ENCODE data around the gene PTCHD1. TPM values are rescaled to one million over a fixed set of nuclear protein-coding genes. Genes with fewer than 3 reads are reported as not detected.

Gene PTCHD1
- total and polyA plus RNA-seq, 2 of the 4 experiments (the other 2 are of a cell fraction), result not detected

GRCh38 chrX:23334521-23334847 is 165 bp upstream of the PTCHD1 start:
- Histone ChIP-seq H4K20me1 (ENCODE audit: insufficient read depth, low read length) (no peaks in the 10 kb centered on the region), H2AK9ac (replicated peaks; ENCODE audit: low read depth, low read length, poor library complexity) (no peak overlapping the region), H3K9ac (ENCODE audit: low read depth, low read length) (no peak overlapping the region), H2BK15ac (ENCODE audit: low read depth, low read length) (no peak overlapping the region), H3K4me2 (ENCODE audit: low read depth, low read length) (peak overlapping the region; percentile 31; the same call in 1 of the 2 replicates), H2BK120ac (ENCODE audit: low read depth, low read length) (no peak overlapping the region), H4K8ac (ENCODE audit: low read depth in 2 of 2, low read length in 2 of 2) (no peak overlapping the region), H2AK5ac (ENCODE audit: low read depth, low read length) (no peak overlapping the region), H4K91ac (ENCODE audit: insufficient read depth, low read depth, low read length) (no peak overlapping the region), H3K79me1 (ENCODE audit: low read depth in 1 of 2, low read length in 2 of 2) (no peaks in the 10 kb centered on the region), H3K27me3 (ENCODE audit: control insufficient read depth, insufficient read depth, low read length) (peaks cover 43% of the 10 kb centered on the region), H4K5ac (ENCODE audit: low read depth, low read length) (no peak overlapping the region), H2AFZ (replicated peaks; ENCODE audit: low read length, poor library complexity) (no peak overlapping the region), H2BK5ac (ENCODE audit: low read depth, low read length, poor library complexity, severe bottlenecking) (no peak overlapping the region), H3K23ac (ENCODE audit: low read depth, low read length) (no peak overlapping the region), H3K14ac (replicated peaks; ENCODE audit: low read depth, low read length) (no peak overlapping the region), H3K56ac (ENCODE audit: extremely low read depth, insufficient read depth, low read length) (no peak overlapping the region), H3K4me1 (ENCODE audit: control insufficient read depth, insufficient read depth, low read length) (no peaks in the 10 kb centered on the region; the same call in 1 of the 2 replicates), H3K36me3 (ENCODE audit: control insufficient read depth, insufficient read depth, low read length) (no peaks in the 10 kb centered on the region), H3K4ac (ENCODE audit: low read depth, low read length) (no peak overlapping the region), H3K9me1 (ENCODE audit: insufficient read depth, low read length) (no peaks in the 10 kb centered on the region), H3K4me3 (ENCODE audit: insufficient read depth, low read depth, low read length) (no peak overlapping the region), H3K27ac (ENCODE audit: insufficient read depth, low read length) (no peak overlapping the region), H3K18ac (ENCODE audit: low read depth, low read length) (no peak overlapping the region), H2BK20ac (ENCODE audit: low read depth, low read length) (no peak overlapping the region), H3K9me3 (ENCODE audit: control insufficient read depth, insufficient read depth, low read length) (0 out of 2 replicates have a peak, but pooled peaks cover 1% of the 10 kb centered on the region)
- TF ChIP-seq FOS (IDR thresholded peaks at IDR 0.05; ENCODE audit: low read depth, low read length) (no peak), CEBPB (IDR thresholded peaks at IDR 0.05; ENCODE audit: low read depth, low read length) (no peak), MXI1 (IDR thresholded peaks at IDR 0.05; ENCODE audit: borderline replicate concordance, low read depth, low read length) (no peak), NFE2L2 (IDR thresholded peaks at IDR 0.05; ENCODE audit: low read depth, low read length) (no peak), USF2 (IDR thresholded peaks at IDR 0.05; ENCODE audit: low read depth, low read length) (no peak), BHLHE40 (IDR thresholded peaks at IDR 0.05; ENCODE audit: low read depth, low read length) (no peak)
- BruUV-seq (replicated peaks), result no TSS peak
- CTCF ChIA-PET, result no interaction called here
- WGBS, 2 experiments (ENCODE audit: extremely low coverage in 2 of 2, insufficient read length in 1 of 2), result 24% methylated on average over 29 of the region's 63 CpGs; no CpG with 5 or more reads in 1 of the 2 experiments
- intact Hi-C loops (cut with micrococcal nuclease) (no loop called here), dilution Hi-C loops (cut with HindIII; ENCODE audit: low sequenced_read_pairs, unreplicated experiment) (no loop called here), in situ Hi-C loops (cut with MboI; ENCODE audit: low sequenced_read_pairs) (no loop called here)
- ATAC-seq (ENCODE audit: low read depth) (no peak), DNase-seq (no peak)
- POLR2A ChIA-PET (ENCODE audit: unreplicated experiment), result no interaction called here
